Stimulated activated CD4-positive, alpha-beta T cell treated with anti-CD3 and anti-CD28 coated beads, Interleukin-12 subunit alpha, Interleukin-12 subunit beta, amount 100 ng/mL, for 24 hours (primary cell): ENCODE measurements around the gene RBP3.
A peak's percentile ranks its signal among the peaks of the same experiment; 100 is the strongest.

Source experiments
- DNase-seq, 2 experiments: peaks; one replicate each; pipeline ENCODE4 v3.0.0-alpha.2; 2020; ENCODE audit warnings: low read depth in 2 of 2

The RBP3 gene

DNA sequence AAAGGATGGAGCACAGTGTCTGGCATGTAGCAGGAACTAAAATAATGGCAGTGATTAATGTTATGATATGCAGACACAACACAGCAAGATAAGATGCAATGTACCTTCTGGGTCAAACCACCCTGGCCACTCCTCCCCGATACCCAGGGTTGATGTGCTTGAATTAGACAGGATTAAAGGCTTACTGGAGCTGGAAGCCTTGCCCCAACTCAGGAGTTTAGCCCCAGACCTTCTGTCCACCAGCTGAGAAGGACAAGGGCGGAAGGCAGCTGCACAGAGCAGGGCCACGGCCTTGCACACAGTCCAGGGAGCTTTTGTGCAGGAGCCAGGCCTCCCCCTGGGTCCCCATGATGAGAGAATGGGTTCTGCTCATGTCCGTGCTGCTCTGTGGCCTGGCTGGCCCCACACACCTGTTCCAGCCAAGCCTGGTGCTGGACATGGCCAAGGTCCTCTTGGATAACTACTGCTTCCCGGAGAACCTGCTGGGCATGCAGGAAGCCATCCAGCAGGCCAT, at the start of gene RBP3:
Gene RBP3, plus strand, starts transcription at position 226 of the 514 bp plus-strand sequence. Its CDS starts 122 bp downstream, at position 348.
- DNase-seq, result no peak

DNA sequence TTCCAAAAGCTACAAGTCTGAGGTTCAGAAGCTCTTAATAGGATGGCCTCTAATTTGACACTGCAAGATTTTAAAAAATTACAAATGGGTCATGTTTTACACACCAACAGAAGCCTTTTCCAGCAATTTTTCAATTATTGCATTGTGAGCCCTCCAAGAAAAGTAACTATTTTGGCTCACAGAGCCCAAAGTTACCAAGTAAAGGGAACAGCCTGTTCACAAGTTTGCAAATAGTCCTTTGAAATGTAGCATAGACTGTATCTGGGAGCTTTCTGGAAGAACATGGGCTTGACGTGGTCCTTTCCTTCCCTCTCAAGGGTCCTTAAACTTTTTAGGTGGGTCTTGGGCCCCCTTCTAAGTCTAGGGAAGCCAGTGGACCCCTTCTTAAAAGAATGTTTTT, 49.4 kb upstream of the RBP3 start:
- no peak for DNase-seq

DNA sequence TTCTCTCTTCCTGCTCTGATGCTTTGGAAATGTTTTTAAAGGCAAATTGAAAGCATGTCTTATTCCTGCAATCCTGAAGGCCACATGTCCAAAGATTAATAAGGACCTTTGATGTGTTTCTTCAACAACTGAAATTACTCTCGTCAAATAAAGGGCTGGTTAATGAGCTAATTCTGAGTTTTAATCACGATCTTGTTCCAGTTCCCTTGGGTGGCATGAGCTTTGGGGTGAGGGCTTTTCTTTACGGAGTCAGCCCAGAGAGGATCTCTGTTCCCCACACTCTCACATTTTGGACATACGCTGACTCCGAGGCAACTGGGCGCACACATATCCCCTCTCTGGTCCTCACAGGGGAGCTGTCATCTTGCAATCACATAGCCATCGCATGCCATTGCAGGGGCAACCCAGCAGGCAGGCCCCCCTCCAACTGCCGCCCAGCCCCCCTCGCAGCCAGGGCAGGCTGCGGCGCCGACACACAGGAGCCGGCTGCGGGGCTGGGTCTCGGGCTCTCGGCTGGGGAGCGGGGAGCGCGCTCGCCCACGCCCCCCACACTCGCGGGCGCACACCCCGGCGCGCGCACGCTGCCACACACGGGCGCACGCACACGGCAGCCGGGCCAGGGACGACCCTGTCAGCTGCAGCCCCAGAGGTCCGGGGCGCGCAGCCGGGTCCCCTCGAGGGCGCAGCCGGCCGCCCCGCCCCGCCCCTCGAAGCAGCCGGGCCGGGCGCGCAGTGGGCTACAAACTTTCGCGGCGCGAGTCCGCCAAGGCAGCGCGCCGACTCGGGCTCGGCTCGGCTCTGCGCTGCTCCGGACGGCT, 48.3 kb upstream of the RBP3 start, which contains the start of gene GDF10:
Gene GDF10, plus strand, starts transcription at position 587 of the 818 bp plus-strand sequence. CDS start 455 bp downstream, outside the sequence.
- no peak for DNase-seq

DNA sequence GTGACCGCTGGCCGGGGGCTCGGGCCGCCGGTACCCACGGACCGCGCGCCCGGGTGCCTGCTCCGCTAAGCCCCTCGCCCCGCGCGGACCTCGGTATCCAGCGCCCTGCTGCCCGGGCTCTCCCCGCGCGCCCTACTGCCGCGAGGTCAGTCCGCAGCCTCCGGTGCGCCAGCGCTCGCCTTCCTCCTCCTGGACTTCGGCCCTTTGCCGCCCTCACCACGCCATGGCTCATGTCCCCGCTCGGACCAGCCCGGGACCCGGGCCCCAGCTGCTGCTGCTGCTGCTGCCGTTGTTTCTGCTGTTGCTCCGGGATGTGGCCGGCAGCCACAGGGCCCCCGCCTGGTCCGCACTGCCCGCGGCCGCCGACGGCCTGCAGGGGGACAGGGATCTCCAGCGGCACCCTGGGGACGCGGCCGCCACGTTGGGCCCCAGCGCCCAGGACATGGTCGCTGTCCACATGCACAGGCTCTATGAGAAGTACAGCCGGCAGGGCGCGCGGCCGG, 47.7 kb upstream of the RBP3 start:
- DNase-seq, result no peak

DNA sequence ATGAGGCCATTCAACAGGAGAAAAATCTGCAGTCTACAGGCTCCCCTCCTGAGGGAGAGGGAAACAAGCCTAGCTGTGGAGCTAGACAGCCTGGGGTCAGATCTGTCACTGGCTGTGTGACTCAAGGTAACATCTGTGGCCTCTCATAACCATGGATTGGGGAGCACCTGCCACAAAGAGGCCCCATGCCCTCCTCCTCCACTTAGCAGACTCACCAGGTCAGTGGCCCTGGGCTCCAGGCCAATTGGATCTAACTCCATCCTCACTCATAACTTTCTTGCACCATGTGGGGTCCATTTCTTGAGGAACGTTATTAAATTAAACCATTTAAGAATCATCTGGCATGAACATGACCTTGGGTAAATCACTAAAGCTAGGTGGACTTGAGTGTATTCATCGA, 46.3 kb upstream of the RBP3 start:
- DNase-seq, result no peak

DNA sequence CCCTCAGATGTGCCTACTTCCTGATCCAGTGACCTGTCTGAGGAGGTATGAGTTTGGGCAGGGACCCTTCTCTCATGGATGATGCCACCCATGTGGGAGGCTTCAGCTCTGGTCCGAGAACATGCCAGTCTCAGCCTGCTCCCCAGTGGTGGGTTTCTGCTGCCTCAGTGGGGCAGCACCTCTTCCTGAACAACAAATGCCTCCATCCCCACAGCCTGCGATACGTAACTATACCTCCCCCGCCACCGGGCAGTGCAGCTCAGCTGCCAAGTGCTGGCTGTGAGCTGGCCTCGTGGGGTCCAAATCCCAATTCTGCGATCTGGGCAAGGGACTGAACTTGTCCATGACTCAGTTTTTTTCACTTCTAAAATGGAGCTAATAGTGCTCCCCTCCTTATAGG, 45.1 kb upstream of the RBP3 start:
- no peak for DNase-seq

DNA sequence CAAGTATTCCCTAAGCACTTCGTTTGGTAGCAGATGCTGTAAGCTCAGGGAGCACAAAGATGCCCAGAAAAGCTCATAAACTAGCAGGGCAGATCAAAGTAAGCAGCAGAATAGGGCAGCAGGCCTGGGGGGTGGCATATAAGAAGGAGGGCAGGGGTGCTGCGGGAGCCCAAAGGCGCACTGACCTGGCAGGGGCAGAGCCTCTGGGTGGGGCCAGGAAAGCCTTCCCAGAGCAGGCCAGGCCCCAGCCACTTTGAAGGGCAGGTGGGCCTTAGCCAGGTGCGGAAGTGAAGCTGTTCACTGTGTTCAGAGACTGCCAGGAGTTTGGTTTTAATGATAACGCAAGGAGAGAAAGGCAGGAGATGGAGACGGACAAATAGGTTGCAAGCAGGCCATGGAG, 44.3 kb upstream of the RBP3 start:
- no peak for DNase-seq

DNA sequence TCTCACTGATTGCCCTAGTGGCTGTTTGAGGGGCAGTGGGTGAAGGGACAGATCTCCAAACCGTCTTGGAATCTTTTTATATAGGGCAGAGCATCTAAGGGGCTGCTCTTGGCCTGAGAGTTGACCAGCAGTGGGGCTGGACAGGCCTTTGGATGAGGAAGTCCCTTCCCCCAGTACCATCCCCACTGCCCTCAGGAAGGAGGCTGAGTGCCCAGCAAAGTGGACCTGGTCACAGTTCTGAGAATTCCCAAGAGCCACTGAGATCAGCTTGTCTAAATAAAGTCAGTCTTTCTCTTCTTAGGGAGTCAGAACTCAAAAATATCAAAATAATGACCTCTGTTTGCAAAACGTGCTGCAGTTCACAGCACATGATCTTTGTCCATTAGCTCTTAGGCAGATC, 42.6 kb upstream of the RBP3 start:
- DNase-seq, result no peak

DNA sequence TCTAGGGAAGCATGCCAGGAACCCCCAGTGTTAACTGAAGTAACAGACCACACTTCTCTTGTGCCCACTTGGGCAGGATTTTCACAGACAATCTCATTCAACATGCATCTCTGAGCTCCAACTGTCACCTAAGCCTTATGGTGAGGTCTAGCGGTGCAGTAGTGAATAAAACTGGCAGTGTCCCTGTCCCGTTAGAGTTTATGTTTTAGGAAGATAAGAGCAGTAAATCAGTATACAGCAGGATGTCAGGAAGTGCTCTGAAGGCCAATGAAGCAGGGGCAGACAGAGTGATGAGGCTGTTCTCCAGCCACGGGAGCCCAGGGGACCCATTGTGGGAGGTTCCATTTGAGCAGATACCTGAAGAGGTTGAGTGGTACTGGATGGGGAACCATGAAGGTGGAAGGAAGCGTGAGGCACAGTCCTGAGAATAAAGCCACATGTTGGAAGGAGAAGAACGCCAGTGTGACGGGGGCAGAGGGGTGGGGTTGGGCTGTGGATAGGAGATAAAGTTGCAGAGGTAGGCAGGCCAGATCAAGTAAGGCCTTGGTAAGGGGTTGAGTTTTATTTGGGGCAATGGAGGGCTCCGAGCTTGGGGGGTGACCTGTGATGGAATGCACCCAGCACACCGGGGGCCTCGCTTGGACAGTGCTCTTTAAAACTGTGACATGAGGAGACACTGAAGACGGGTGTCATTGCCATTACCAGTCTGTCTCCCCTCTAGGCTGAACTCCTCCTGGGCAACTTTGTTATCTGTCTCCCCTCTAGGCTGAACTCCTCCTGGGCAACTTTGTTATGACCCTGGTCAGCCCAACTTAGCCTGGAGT, 41.6 kb upstream of the RBP3 start:
- DNase-seq, result no peak

DNA sequence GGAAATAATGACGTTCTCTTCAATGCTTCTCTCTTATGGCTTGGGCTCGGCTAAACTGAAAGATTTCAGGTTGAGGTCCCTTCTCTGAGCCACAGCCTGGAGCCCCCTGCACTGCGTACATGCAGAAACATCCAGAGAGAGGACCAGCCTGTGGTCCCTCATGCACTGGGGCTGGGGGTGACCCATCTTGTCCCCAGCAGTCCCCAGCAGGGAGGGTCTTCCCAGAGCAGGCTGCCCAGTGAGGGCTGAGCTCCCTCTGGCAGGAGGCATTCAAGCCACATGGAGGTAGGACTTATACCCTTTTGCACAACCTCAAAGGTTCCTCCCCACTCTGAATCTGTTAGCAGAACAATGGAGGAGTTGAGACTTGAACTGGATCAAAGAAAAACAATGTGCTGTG, 40.8 kb upstream of the RBP3 start:
- DNase-seq, result no peak

DNA sequence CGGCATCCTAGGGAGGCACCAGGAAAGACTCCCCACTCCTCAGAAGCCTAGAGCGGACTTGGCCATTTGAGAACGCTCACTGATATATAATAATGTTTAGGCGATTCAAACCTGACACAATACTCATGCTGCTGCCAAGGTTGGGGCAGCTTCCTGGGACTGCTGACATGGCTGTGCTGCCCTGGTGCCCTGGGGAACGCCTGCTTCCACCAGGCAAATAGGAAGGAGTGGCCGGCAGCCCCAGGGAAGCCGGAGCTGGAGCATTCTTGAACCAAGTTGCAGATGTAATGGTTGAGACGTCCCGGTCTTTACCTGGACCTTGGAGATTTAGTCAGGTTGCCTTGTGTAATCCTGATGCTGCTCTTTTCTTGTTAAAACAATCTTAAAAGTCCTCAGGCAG, 39.4 kb upstream of the RBP3 start:
- no peak for DNase-seq

DNA sequence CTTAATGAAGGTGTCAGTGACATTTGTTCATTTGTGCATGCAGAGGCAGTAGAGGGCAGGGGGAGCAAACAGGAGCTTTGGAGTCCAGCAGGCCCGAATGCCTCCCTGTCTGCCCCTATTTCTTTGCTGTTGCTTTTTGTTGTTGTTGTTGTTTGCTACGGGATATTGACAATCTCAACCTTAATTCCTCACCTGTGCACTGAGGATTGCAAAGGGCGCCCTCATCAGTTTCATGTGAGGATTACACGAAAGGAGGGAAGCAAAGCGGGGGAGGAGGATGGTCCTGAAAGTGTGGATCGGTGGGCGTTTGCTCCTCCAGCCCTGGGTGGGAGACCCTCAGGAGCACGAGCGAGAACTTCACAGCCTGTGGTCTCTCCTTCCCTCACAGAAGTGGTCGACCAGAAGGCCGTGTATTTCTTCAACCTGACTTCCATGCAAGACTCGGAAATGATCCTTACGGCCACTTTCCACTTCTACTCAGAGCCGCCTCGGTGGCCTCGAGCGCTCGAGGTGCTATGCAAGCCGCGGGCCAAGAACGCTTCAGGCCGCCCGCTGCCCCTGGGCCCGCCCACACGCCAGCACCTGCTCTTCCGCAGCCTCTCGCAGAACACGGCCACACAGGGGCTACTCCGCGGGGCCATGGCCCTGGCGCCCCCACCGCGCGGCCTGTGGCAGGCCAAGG, 38.6 kb upstream of the RBP3 start:
- DNase-seq, result no peak

DNA sequence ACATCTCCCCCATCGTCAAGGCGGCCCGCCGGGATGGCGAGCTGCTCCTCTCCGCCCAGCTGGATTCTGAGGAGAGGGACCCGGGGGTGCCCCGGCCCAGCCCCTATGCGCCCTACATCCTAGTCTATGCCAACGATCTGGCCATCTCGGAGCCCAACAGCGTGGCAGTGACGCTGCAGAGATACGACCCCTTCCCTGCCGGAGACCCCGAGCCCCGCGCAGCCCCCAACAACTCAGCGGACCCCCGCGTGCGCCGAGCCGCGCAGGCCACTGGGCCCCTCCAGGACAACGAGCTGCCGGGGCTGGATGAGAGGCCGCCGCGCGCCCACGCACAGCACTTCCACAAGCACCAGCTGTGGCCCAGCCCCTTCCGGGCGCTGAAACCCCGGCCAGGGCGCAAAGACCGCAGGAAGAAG, 38.1 kb upstream of the RBP3 start:
- no peak for DNase-seq

DNA sequence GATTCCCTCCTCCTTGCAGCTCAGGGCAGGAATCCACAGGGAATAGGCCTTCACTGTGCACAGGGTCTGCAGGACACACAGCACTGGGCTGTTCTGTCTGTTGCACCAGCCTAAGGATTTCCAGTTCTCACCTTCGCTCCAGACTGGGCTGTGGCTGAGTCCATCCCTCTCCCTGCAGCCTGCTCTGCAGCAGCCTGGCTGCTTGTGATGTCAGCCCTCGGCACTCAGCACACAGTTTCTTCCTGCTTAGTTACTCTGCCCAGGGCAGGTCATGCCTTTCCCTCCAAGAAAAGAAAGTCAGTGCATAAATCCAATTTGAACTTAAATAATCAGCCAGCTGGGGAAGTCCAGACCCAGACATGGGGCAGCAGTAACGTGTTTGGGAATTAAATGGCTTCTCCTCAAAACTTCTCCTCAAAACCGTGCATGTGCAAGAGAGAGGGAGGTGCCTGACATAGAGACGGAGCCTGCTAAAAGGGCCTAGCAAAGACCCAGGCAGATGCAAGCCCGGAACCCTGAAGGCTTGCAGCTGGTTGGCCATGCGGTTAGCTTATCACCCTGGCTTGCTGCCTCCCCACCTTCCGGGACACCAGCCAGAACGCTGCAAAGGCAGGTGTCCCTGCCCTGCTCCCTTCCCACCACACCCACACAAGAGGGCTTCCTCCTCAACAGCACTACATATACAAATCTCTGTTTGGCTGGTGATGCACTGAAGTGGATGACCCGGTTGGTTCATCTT, 36.8 kb upstream of the RBP3 start:
- no peak for DNase-seq

DNA sequence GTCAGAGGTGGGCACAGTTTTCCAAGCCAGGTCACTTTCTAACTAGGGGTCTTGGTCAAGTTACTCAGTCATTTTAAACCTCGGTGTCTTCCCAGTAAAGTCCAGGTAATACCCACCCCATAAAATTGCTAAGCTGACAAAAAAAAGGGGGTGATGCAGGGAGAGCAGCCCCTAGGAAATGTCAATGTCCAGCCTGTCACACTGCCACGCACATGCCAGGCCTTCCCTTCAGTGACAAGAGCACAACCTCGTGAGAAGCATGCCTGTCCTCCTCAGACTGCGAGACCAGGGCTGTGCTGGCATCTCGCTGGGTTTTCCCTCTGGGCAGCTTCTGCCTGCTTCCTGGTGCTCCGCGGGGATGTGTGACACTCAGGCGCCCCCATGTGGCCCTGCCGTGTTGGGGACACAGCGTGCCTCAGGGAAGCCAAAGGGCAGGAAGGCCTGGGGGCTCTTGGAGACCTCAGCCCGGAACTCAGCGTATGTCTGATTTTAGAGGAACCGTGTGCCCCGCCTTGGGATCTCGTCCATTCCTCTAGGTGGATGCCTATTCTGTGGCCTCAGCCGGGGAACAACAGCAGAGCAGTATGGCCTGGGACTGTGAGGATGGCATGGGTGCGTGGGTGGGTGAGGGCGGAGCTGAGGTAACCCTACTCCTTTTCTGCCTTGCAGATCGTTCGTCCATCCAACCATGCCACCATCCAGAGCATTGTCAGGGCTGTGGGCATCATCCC, 36.1 kb upstream of the RBP3 start:
- DNase-seq, result peak; percentile 74 to 84

DNA sequence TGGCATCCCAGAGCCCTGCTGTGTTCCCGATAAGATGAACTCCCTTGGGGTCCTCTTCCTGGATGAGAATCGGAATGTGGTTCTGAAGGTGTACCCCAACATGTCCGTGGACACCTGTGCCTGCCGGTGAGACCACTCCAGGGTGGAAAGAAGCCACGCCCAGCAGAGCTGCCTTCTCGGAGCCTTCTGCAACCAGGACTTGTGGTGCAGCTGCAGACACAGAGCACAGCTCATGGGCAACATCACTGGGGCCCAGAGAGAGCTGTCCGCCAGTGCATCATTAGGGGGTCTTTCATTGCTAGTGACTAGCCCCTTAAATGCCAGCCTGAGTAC, 35.5 kb upstream of the RBP3 start:
- no peak for DNase-seq

DNA sequence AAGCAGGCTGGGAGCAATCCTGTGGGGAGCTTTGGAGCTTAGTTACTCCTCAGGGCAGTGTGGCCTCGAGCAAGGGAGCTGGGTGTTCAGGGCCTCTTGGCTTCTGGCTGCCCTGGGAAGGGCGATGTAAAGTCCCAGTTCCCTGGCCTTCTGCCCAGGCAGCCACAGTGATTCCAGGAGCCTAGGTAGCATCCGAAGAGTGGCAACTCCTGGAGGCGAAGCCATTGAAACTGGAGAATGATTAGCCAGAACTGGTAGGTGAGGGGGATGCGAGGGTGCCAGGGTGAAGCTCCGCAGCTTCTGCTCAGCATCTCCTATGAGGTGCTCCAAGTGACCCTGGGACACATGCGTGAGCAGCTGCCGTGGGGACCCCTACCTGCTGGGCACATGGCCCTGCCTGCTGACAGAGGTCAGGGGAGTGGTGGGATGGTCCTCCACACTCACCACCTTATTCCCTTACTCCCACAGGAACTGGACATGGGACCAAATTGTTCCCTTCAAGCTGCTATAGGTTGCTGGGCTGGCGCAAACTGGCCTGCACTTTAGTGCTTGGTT, 33.7 kb upstream of the RBP3 start:
- DNase-seq, result no peak

DNA sequence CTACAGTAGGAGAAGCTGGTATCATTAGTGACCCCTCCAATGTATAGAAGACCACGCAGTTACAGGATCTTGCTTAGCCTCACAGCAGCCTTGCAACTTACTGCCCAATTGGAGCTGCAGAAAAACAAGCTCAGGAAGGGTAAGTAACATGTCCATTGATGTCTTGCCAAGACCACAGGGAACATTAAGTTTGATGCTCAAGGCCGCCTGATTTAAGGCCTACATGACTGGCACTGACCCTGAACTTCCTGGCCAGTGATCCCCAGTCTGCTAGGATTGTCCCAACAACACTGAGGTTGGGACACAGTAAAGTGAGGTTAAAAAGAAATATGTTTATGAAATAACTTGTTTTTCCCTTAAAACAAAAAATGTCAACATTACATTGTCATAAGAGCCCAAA, 32.7 kb upstream of the RBP3 start:
- no peak for DNase-seq

DNA sequence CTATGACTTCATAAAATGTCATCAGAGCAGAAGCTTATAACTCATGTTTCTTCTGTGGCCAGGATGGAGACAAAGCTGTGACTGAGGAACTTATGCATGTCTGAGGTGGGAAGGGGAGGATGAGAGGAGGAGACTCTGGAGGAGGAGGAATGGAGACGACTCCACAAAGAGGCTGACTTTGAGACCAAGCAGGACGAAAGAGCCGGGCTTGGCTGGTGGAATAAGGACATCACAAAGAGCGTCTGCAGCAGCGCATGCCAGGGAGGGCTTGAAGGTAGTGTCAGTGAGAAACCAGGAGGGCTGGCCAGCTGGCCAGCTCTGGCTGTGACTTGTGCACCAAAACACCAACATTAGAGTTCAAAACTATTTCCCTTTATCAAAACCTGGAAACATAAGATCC, 32.0 kb upstream of the RBP3 start:
- no peak for DNase-seq

DNA sequence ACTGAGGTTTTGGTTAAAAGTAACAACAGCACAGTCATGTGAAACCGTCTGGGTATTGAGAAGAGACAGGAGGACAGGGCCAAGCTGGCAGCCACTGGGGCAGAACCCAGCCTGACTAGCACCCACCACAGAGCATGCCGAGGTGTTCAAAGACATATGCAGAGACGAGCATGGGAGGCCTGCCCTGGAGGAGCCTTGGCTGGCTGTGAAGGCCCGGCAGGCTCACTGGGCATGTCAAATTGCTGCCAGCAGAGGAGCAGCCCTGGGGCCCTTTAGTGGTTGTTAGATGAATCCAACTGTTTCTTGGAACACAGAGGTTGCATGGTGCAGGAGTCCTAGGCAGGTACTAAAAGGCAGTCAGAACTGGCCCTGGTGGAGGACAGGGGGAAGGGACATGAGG, 30.9 kb upstream of the RBP3 start:
- no peak for DNase-seq
